HCT116 (cell line): Measurements from ENCODE around the gene APIP. TPM values are rescaled to one million over a fixed set of nuclear protein-coding genes. Genes with fewer than 3 reads are reported as not detected.

Source experiments
- ATAC-seq: fragments of 200-7000 bp; cut with Tn5 transposase; 2 replicates; pipeline ENCODE4 v1.9.1; 2020; ENCODE audit warnings: mild to moderate bottlenecking, moderate library complexity
- BruUV-seq: library from RNA; stranded (reverse); fragments of 400-500 nt; replicated peaks from 2 replicates; lab custom pipeline; 2021; lab: Mats Ljungman, UMichigan
- CTCF ChIA-PET: fragments of 300-600 bp; sonication (Branson Sonifier 250); formaldehyde crosslinking; loops from one replicate; lab custom pipeline; 2021; ENCODE audit warnings: antibody characterized with exemption; lab: Charles Lee
- POLR2A ChIA-PET: fragments of 300-600, 350-600 bp; sonication (Branson Sonifier 250); formaldehyde crosslinking; loops from one replicate; lab custom pipeline; 2021; ENCODE audit warnings: antibody characterized with exemption; lab: Charles Lee
- RAD21 ChIA-PET, 2 experiments: fragments of 300-600 bp; sonication (Branson Sonifier 250); formaldehyde crosslinking; loops; one replicate each; lab custom pipeline; 2023; ENCODE audit warnings: low total read pairs in 2 of 2; ENCODE audit not compliant: uncharacterized antibody in 2 of 2, unreplicated experiment in 2 of 2, low non-redundant PET in 1 of 2; lab: Charles Lee
- DNase-seq: peaks from one replicate; pipeline ENCODE4 v3.0.0-alpha.2; 2010; ENCODE audit warnings: low read depth, low spot score
- H2AFZ ChIP-seq: fragments of 200-600 bp; shearing (Covaris generic), sonication (generic); 2 replicates; pipeline ENCODE4 v1.6.1; 2017; ENCODE audit warnings: low read depth, mixed run types, mixed read lengths, antibody characterized with exemption, low read length; ENCODE audit not compliant: poor library complexity, severe bottlenecking
- H3K27ac ChIP-seq: 2 replicates; pipeline ENCODE4 v1.5.1; 2012; ENCODE audit warnings: low read depth, low read length
- H3K27me3 ChIP-seq: fragments of 200-600 bp; sonication (generic); 2 replicates; pipeline ENCODE4 v1.6.1; 2016; ENCODE audit warnings: mixed run types, low read length, mixed read lengths; ENCODE audit not compliant: insufficient read depth
- H3K36me3 ChIP-seq, 2 experiments: fragments of 200-500 bp in 1 of 2; fragments of 200-600 bp in 1 of 2; sonication (Bioruptor generic) in 1 of 2; sonication (generic) in 1 of 2; 2 replicates each; pipeline versions ENCODE4 v1.5.1 to v1.6.1; 2014 to 2016; ENCODE audit warnings: low read length in 2 of 2, inconsistent platforms in 1 of 2, mixed read lengths in 1 of 2, mixed run types in 1 of 2; ENCODE audit not compliant: insufficient read depth in 2 of 2, control insufficient read depth in 1 of 2
- H3K4me1 ChIP-seq, 2 experiments: fragments of 200-600 bp in 1 of 2; sonication (generic) in 1 of 2; 2 replicates each; pipeline versions ENCODE4 v1.5.1 to v1.6.1; 2012 to 2017; ENCODE audit warnings: low read length in 2 of 2, inconsistent platforms in 1 of 2, mild to moderate bottlenecking in 1 of 2, mixed read lengths in 1 of 2, mixed run types in 1 of 2, moderate library complexity in 1 of 2; ENCODE audit not compliant: insufficient read depth in 2 of 2, control insufficient read depth in 1 of 2
- H3K4me2 ChIP-seq: fragments of 200-600 bp; sonication (generic); 2 replicates; pipeline ENCODE4 v1.6.1; 2017; ENCODE audit warnings: mixed run types, low read length, mixed read lengths
- H3K4me3 ChIP-seq, 2 experiments: fragments of 200-600 bp in 1 of 2; sonication (generic) in 1 of 2; replicated peaks in 1 of 2; 2 replicates each; pipeline ENCODE4 v1.5.1; 2011 to 2016; ENCODE audit warnings: low read length in 2 of 2, control low read depth in 1 of 2, low read depth in 1 of 2, mild to moderate bottlenecking in 1 of 2, mixed read lengths in 1 of 2, mixed run types in 1 of 2
- H3K79me2 ChIP-seq: fragments of 200-600 bp; sonication (generic); 2 replicates; pipeline ENCODE4 v1.6.1; 2017; ENCODE audit warnings: mild to moderate bottlenecking, mixed run types, low read length, moderate library complexity, mixed read lengths; ENCODE audit not compliant: insufficient read depth
- H3K9ac ChIP-seq: fragments of 200-600 bp; sonication (generic); 2 replicates; pipeline ENCODE4 v1.6.1; 2016; ENCODE audit warnings: low read length, mixed read lengths
- H3K9me2 ChIP-seq: fragments of 200-600 bp; sonication (generic), shearing (Covaris generic); 2 replicates; pipeline ENCODE4 v1.6.1; 2017; ENCODE audit warnings: mixed run types, mild to moderate bottlenecking, moderate library complexity; ENCODE audit not compliant: insufficient read depth
- H3K9me3 ChIP-seq, 2 experiments: fragments of 200-500 bp in 1 of 2; fragments of 200-600 bp in 1 of 2; sonication (Bioruptor generic) in 1 of 2; sonication (generic) in 1 of 2; 2 replicates each; pipeline ENCODE4 v1.6.1; 2014 to 2017; ENCODE audit warnings: low read length in 2 of 2, mixed read lengths in 2 of 2, inconsistent platforms in 1 of 2, low read depth in 1 of 2, mild to moderate bottlenecking in 1 of 2, mixed run types in 1 of 2, moderate library complexity in 1 of 2; ENCODE audit not compliant: control insufficient read depth in 1 of 2, insufficient read depth in 1 of 2
- H4K20me1 ChIP-seq: fragments of 200-600 bp; sonication (generic), shearing (Covaris generic); 2 replicates; pipeline ENCODE4 v1.6.1; 2017; ENCODE audit warnings: mixed run types, mild to moderate bottlenecking, moderate library complexity; ENCODE audit not compliant: insufficient read depth
- ATF3 ChIP-seq: IDR thresholded peaks from 2 replicates; pipeline ENCODE4 v1.6.1; 2012
- CEBPB ChIP-seq: IDR thresholded peaks from 2 replicates; pipeline ENCODE4 v1.6.1; 2012; ENCODE audit warnings: low read depth
- ELF1 ChIP-seq: IDR thresholded peaks from 2 replicates; pipeline ENCODE4 v1.6.1; 2012; ENCODE audit warnings: low read depth, borderline replicate concordance
- EZH2 ChIP-seq: fragments of 200-600 bp; sonication (generic); IDR thresholded peaks from 2 replicates; pipeline ENCODE4 v1.6.1; 2017; ENCODE audit warnings: antibody characterized with exemption, mixed run types
- EZH2phosphoT487 ChIP-seq: fragments of 200-600 bp; IDR thresholded peaks from 2 replicates; pipeline ENCODE4 v1.6.1; 2018; ENCODE audit warnings: antibody characterized with exemption, borderline replicate concordance
- FOSL1 ChIP-seq: IDR thresholded peaks from 2 replicates; pipeline ENCODE4 v1.6.1; 2012; ENCODE audit warnings: low read depth
- POLR2AphosphoS5 ChIP-seq: IDR thresholded peaks from 2 replicates; pipeline ENCODE4 v1.6.1; 2011; ENCODE audit warnings: mild to moderate bottlenecking, low read depth, low read length, moderate library complexity
- RAD21 ChIP-seq: IDR thresholded peaks from 2 replicates; pipeline ENCODE4 v1.6.1; 2012; ENCODE audit warnings: low read depth, mild to moderate bottlenecking
- SIN3A ChIP-seq: IDR thresholded peaks from 2 replicates; pipeline ENCODE4 v1.6.1; 2012; ENCODE audit warnings: low read depth
- SRF ChIP-seq: IDR thresholded peaks from 2 replicates; pipeline ENCODE4 v1.6.1; 2012; ENCODE audit warnings: low read depth
- TCF7L2 ChIP-seq: IDR thresholded peaks from 2 replicates; pipeline ENCODE4 v1.7.0; 2011; ENCODE audit warnings: borderline replicate concordance, inconsistent platforms; ENCODE audit not compliant: insufficient read depth, insufficient read length; ENCODE audit errors: extremely low read depth
- YY1 ChIP-seq: IDR thresholded peaks from 2 replicates; pipeline ENCODE4 v1.6.1; 2011; ENCODE audit warnings: low read length, low read depth, moderate library complexity, mild to moderate bottlenecking; ENCODE audit not compliant: insufficient replicate concordance; ENCODE audit errors: extremely low read depth
- ZFX ChIP-seq: fragments of 450-650 bp; IDR thresholded peaks from 2 replicates; pipeline ENCODE4 v1.6.1; 2017
- ZNF274 ChIP-seq: fragments of 200-500 bp; sonication (Bioruptor generic); IDR thresholded peaks from 2 replicates; pipeline ENCODE4 v1.6.1; 2014; ENCODE audit warnings: mild to moderate bottlenecking, low read depth, low read length, inconsistent platforms
- intact Hi-C: fragments of 100-400 bp; cut with micrococcal nuclease; formaldehyde crosslinking; loops from 2 replicates; pipeline ENCODE4 v1.10.0; 2022
- total RNA-seq: library from RNA; stranded (reverse); gene quantifications from one replicate; pipeline ENCODE4 v1.2.1, GENCODE V29; 2021; ENCODE audit not compliant: unreplicated experiment
- TF ChIP-seq, protein P1 (sequence below): IDR thresholded peaks from 2 replicates; pipeline ENCODE4 v1.6.1; 2012
- TF ChIP-seq, protein P2 (sequence below): IDR thresholded peaks from 2 replicates; pipeline ENCODE4 v1.6.1; 2011; ENCODE audit warnings: mild to moderate bottlenecking, low read length, moderate library complexity; ENCODE audit not compliant: insufficient replicate concordance; ENCODE audit errors: extremely low read depth

APIP gene
- total RNA-seq, 1 experiment from 2014 or later: 41.2 TPM

- Histone ChIP-seq H3K36me3 (no peaks in the 10 kb centered on the region), H2AFZ (no peak overlapping the region), H3K79me2 (no peaks in the 10 kb centered on the region), H3K9me3 (no peaks in the 10 kb centered on the region), H3K4me3 (no peak overlapping the region), H3K9ac (no peak overlapping the region), H3K27me3 (no peaks in the 10 kb centered on the region), H3K4me2 (no peak overlapping the region), H4K20me1 (no peaks in the 10 kb centered on the region), H3K9me2 (no peaks in the 10 kb centered on the region), H3K4me1 (no peaks in the 10 kb centered on the region), H3K27ac (no peak overlapping the region)
- no TSS peak for BruUV-seq
- no peak for TF ChIP-seq SRF
- no peak for TF ChIP-seq YY1
- TF ChIP-seq, protein P1, sequence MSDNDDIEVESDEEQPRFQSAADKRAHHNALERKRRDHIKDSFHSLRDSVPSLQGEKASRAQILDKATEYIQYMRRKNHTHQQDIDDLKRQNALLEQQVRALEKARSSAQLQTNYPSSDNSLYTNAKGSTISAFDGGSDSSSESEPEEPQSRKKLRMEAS: no peak
- TF ChIP-seq ELF1: no peak
- TF ChIP-seq SIN3A: no peak
- no peak for TF ChIP-seq EZH2phosphoT487
- TF ChIP-seq TCF7L2: no peak
- TF ChIP-seq ATF3: no peak
- no peak for TF ChIP-seq CEBPB
- no peak for TF ChIP-seq FOSL1
- TF ChIP-seq POLR2AphosphoS5: no peak
- TF ChIP-seq ZFX: no peak
- no peak for TF ChIP-seq ZNF274
- ChIA-PET POLR2A (no interaction called here), CTCF (no interaction called here), RAD21 (no interaction called here)
- ATAC-seq (no peak), DNase-seq (no peak)
- intact Hi-C loops: no loop called here
These were observed 41.0 kb upstream of the APIP start for GRCh38 chr11:34957206-34957605.

DNA sequence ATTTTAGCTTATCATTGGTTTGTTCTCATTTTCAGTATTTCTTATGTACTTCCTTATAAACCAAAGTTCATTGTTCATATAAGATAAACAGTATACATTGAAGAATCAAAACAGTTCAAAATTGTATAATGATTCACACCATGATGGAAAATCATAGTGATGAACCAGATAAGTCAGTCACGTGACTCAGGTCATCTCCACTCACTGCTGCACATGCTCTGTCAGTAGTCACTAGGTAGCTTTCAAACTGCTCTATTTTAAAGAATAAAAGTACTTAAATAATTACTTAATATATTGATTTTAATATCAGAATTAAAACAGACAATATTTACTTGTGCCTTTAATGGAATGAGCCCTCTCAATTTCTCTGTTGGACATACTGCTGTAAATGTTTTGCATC is 37.8 kb upstream of the APIP start:
- no peaks in the 10 kb centered on the region for H3K27me3 ChIP-seq
- DNase-seq: no peak
- H3K36me3 ChIP-seq: no peaks in the 10 kb centered on the region
- no peaks in the 10 kb centered on the region for H3K4me1 ChIP-seq
- BruUV-seq: no TSS peak
- H2AFZ ChIP-seq: no peak overlapping the region
- H3K4me2 ChIP-seq: no peak overlapping the region
- H3K9ac ChIP-seq: no peak overlapping the region
- H4K20me1 ChIP-seq: no peaks in the 10 kb centered on the region
- no peaks in the 10 kb centered on the region for H3K79me2 ChIP-seq
- ChIA-PET CTCF (no interaction called here), RAD21 (no interaction called here), POLR2A (no interaction called here)
- ATAC-seq: no peak
- intact Hi-C loops: no loop called here
- TF ChIP-seq RAD21: no peak
- no peak for TF ChIP-seq YY1
- TF ChIP-seq, protein P2, sequence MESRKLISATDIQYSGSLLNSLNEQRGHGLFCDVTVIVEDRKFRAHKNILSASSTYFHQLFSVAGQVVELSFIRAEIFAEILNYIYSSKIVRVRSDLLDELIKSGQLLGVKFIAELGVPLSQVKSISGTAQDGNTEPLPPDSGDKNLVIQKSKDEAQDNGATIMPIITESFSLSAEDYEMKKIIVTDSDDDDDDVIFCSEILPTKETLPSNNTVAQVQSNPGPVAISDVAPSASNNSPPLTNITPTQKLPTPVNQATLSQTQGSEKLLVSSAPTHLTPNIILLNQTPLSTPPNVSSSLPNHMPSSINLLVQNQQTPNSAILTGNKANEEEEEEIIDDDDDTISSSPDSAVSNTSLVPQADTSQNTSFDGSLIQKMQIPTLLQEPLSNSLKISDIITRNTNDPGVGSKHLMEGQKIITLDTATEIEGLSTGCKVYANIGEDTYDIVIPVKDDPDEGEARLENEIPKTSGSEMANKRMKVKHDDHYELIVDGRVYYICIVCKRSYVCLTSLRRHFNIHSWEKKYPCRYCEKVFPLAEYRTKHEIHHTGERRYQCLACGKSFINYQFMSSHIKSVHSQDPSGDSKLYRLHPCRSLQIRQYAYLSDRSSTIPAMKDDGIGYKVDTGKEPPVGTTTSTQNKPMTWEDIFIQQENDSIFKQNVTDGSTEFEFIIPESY: no peak
- TF ChIP-seq EZH2: no peak
- no peak overlapping the region for H3K27ac ChIP-seq
- no peaks in the 10 kb centered on the region for H3K9me2 ChIP-seq
- no peaks in the 10 kb centered on the region for H3K9me3 ChIP-seq
- H3K4me3 ChIP-seq: no peak overlapping the region
